Measurements from ENCODE around the gene SLC16A4. TPM values are rescaled to one million over a fixed set of nuclear protein-coding genes. Genes with fewer than 3 reads are reported as not detected.

The SLC16A4 gene
- polyA plus RNA-seq, 1 of the 3 experiments (the other 2 are of a cell fraction), result 3.0 TPM

DNA sequence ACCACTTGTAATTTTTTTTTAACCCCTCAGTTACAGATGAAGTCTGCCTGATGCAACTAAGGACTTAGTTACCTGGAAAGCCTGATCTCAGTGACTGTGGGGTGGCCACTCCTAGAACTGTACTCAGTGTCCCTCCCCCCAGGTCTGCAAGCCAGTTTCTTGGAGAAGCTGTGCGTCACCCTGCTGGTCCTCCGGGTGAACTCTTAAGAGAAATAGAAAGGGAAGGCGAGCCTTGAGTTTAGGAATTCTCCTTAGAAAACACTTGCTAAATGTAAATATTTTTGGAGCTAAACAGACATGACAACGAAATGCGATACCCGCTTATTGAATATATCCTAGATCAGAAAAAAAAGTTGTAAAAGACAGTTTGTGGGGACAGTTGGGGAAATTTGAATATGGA, 730 bp downstream of the SLC16A4 start:
- peaks cover 5 to 6% of the 10 kb centered on the region in 2 experiments; a peak in 1 of 4 replicates for H3K4me1 ChIP-seq (ENCODE audit: control insufficient read depth in 1 of 2, insufficient read depth in 2 of 2, low read depth in 1 of 2, low read length in 1 of 2)
- H3K9me3 ChIP-seq, result no peaks in the 10 kb centered on the region
- no peak for DNase-seq

DNA sequence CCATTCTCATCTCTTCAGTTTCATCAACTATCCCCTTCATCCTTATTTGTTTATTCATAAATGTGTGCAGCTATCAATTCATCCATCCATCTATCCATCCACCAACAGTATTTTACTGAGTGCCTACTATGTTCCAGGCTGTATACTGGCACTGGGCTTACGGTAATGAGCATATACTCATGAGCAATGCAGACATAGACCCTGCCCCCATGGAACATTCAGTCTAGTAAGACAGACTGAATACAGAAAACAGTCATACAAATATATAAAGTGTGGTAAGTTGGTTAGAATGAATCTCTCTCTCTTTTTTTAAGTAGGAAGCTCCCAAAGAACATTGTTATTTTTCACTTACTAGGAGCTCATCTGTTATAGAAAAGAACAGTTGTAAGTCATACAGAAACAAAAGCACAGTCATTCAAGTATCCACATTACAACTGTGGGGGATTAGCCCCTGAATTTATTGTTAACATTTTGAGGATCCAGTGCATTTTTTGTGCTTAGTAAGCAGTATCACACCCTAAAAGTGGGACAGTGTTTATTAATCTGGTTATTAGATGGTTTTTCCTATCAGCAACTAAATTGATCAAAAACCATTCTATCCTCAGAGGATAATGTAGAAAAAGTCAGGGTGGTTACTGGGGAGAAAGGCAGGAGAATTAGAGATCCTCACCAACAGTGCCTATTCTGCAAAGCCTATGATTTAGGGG, 3.6 kb downstream of the SLC16A4 start:
- Histone ChIP-seq H3K9me2 (no peaks in the 10 kb centered on the region), H3F3A (replicated peaks; ENCODE audit: insufficient read depth) (peaks cover 4% of the 10 kb centered on the region), H3K9ac (no peak overlapping the region), H3K27ac (ENCODE audit: low read depth in 2 of 2, low read length in 1 of 2) (no peak overlapping the region), H3K4me2 (no peak overlapping the region), H3K4me1 (ENCODE audit: control insufficient read depth in 1 of 2, insufficient read depth in 2 of 2, low read depth in 1 of 2, low read length in 1 of 2) (peaks cover 5 to 6% of the 10 kb centered on the region in 2 experiments; a peak in 1 of 4 replicates), H4K20me1 (ENCODE audit: insufficient read depth) (no peaks in the 10 kb centered on the region), H3K36me3 (replicated peaks in 1 of 2; ENCODE audit: control insufficient read depth in 1 of 2, insufficient read depth in 2 of 2, low read length in 1 of 2) (peaks cover 2 to 6% of the 10 kb centered on the region in 2 experiments), H3K4me3 (ENCODE audit: low read depth in 2 of 2, low read length in 1 of 2) (no peak overlapping the region), H2AFZ (ENCODE audit: low read depth) (no peak overlapping the region), H3K79me2 (ENCODE audit: insufficient read depth) (no peaks in the 10 kb centered on the region), H3K9me3 (no peaks in the 10 kb centered on the region), H3K27me3 (ENCODE audit: insufficient read depth) (no peaks in the 10 kb centered on the region)
- no peak for TF ChIP-seq ELF1 (IDR thresholded peaks at IDR 0.05)
- TF ChIP-seq TEAD4 (IDR thresholded peaks at IDR 0.05; ENCODE audit: borderline replicate concordance, insufficient read depth), result no peak
- TF ChIP-seq, protein P1, sequence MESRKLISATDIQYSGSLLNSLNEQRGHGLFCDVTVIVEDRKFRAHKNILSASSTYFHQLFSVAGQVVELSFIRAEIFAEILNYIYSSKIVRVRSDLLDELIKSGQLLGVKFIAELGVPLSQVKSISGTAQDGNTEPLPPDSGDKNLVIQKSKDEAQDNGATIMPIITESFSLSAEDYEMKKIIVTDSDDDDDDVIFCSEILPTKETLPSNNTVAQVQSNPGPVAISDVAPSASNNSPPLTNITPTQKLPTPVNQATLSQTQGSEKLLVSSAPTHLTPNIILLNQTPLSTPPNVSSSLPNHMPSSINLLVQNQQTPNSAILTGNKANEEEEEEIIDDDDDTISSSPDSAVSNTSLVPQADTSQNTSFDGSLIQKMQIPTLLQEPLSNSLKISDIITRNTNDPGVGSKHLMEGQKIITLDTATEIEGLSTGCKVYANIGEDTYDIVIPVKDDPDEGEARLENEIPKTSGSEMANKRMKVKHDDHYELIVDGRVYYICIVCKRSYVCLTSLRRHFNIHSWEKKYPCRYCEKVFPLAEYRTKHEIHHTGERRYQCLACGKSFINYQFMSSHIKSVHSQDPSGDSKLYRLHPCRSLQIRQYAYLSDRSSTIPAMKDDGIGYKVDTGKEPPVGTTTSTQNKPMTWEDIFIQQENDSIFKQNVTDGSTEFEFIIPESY (IDR thresholded peaks at IDR 0.05; ENCODE audit: borderline replicate concordance, low read depth), result no peak
- TF ChIP-seq JUND (IDR thresholded peaks at IDR 0.05), result no peak
- no peak for TF ChIP-seq MXI1 (IDR thresholded peaks at IDR 0.05; ENCODE audit: low read depth, low read length)
- no peak for TF ChIP-seq FOSL2 (IDR thresholded peaks at IDR 0.05; ENCODE audit: borderline replicate concordance, low read depth)
- TF ChIP-seq IRF3 (IDR thresholded peaks at IDR 0.05; ENCODE audit: low read depth, low read length), result no peak
- TF ChIP-seq GATA2 (CRISPR knock-in tag; IDR thresholded peaks at IDR 0.05), result no peak
- TF ChIP-seq MEF2A (IDR thresholded peaks at IDR 0.05; ENCODE audit: borderline replicate concordance, low read depth), result no peak
- TF ChIP-seq RAD21 (IDR thresholded peaks at IDR 0.05; ENCODE audit: low read length), result no peak
- TF ChIP-seq MAX (IDR thresholded peaks at IDR 0.05; ENCODE audit: low read depth), result no peak
- TF ChIP-seq, protein P2, sequence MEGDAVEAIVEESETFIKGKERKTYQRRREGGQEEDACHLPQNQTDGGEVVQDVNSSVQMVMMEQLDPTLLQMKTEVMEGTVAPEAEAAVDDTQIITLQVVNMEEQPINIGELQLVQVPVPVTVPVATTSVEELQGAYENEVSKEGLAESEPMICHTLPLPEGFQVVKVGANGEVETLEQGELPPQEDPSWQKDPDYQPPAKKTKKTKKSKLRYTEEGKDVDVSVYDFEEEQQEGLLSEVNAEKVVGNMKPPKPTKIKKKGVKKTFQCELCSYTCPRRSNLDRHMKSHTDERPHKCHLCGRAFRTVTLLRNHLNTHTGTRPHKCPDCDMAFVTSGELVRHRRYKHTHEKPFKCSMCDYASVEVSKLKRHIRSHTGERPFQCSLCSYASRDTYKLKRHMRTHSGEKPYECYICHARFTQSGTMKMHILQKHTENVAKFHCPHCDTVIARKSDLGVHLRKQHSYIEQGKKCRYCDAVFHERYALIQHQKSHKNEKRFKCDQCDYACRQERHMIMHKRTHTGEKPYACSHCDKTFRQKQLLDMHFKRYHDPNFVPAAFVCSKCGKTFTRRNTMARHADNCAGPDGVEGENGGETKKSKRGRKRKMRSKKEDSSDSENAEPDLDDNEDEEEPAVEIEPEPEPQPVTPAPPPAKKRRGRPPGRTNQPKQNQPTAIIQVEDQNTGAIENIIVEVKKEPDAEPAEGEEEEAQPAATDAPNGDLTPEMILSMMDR (IDR thresholded peaks at IDR 0.05), result no peak
- no peak for TF ChIP-seq FOXM1 (IDR thresholded peaks at IDR 0.05; ENCODE audit: low read depth)
- CTCF ChIA-PET, result interaction anchor here (0.9 to 1.7 kb wide), 3 partner anchors 49 to 190 kb away, joined by 3 to 8 read pairs (median 3); partner anchors contain the start of gene RBM15
- 100% methylated on average over 1 of the region's 1 CpG for WGBS (ENCODE audit: low lambda C conversion rate)
- POLR2A ChIA-PET, result interaction anchor here (0.6 kb wide), 1 partner anchor 12 kb away, joined by 4 read pairs; no protein-coding TSS in a partner anchor
- DNase-seq, result no peak

More for the DNA sequence above, 730 bp downstream of the SLC16A4 start:
- ChIA-PET CTCF (interaction anchor here (1.1 kb wide), 1 partner anchor 193 kb away, joined by 3 read pairs; no protein-coding TSS in a partner anchor), POLR2A (no interaction called here)
- TF ChIP-seq USF2 (IDR thresholded peaks at IDR 0.05; ENCODE audit: borderline replicate concordance, low read depth, low read length) (no peak), FOSL2 (IDR thresholded peaks at IDR 0.05; ENCODE audit: borderline replicate concordance, low read depth) (no peak), MEF2A (IDR thresholded peaks at IDR 0.05; ENCODE audit: borderline replicate concordance, low read depth) (no peak), EZH2phosphoT487 (IDR thresholded peaks at IDR 0.05; ENCODE audit: borderline replicate concordance, low read depth) (no peak)
- Histone ChIP-seq H3K27me3 (ENCODE audit: insufficient read depth) (no peaks in the 10 kb centered on the region), H3F3A (replicated peaks; ENCODE audit: insufficient read depth) (peaks cover 22% of the 10 kb centered on the region), H3K27ac (ENCODE audit: low read depth in 2 of 2, low read length in 1 of 2) (peak overlapping the region; percentile 23 to 53; a peak in 1 of 4 replicates), H3K36me3 (replicated peaks in 1 of 2; ENCODE audit: control insufficient read depth in 1 of 2, insufficient read depth in 2 of 2, low read length in 1 of 2) (peaks cover 0 to 7% of the 10 kb centered on the region in 2 experiments), H3K79me2 (ENCODE audit: insufficient read depth) (no peaks in the 10 kb centered on the region), H3K9ac (no peak overlapping the region), H3K4me2 (0 out of 2 replicates have a peak overlapping the region, but pooled peaks have one; percentile 21), H3K9me2 (no peaks in the 10 kb centered on the region), H2AFZ (ENCODE audit: low read depth) (no peak overlapping the region), H3K4me3 (ENCODE audit: low read depth in 2 of 2, low read length in 1 of 2) (peak overlapping the region in 1 of 2 experiments; percentile 8; a peak in 1 of 4 replicates), H4K20me1 (ENCODE audit: insufficient read depth) (no peaks in the 10 kb centered on the region)
- 74% methylated on average over 6 of the region's 6 CpGs for WGBS (ENCODE audit: low lambda C conversion rate)

All from SK-N-SH (cell line).